SK-N-SH (cell line): ENCODE results near the gene SESN1. TPM values are rescaled to one million over a fixed set of nuclear protein-coding genes. Genes with fewer than 3 reads are reported as not detected.
A peak's percentile ranks its signal among the peaks of the same experiment; 100 is the strongest.

Experiments
- CTCF ChIA-PET: fragments of 300-600, 350-600 bp; formaldehyde crosslinking; extraction: SDS; loops from one replicate; lab custom pipeline; 2021; lab: Yijun Ruan, JAX
- POLR2A ChIA-PET: fragments of 350-600 bp; sonication (Branson Sonifier 250); formaldehyde crosslinking; extraction: SDS; loops from one replicate; lab custom pipeline; 2020; ENCODE audit warnings: antibody characterized with exemption, inconsistent platforms; lab: Yijun Ruan, JAX
- DNase-seq: peaks from one replicate; pipeline ENCODE4 v3.0.0; 2012
- H2AFZ ChIP-seq: fragments of 200-600 bp; sonication (generic); 2 replicates; pipeline ENCODE4 v1.8.1; 2016; ENCODE audit warnings: antibody characterized with exemption, mild to moderate bottlenecking, low read depth
- H3F3A ChIP-seq: fragments of 200-600 bp; sonication (generic); replicated peaks from 2 replicates; pipeline ENCODE3; 2016; ENCODE audit warnings: antibody characterized with exemption, mild to moderate bottlenecking; ENCODE audit not compliant: insufficient read depth
- H3K27ac ChIP-seq, 2 experiments: fragments of 200-500 bp in 1 of 2; fragments of 200-600 bp in 1 of 2; sonication (Bioruptor generic) in 1 of 2; sonication (generic), shearing (Covaris generic) in 1 of 2; 2 replicates each; pipeline versions ENCODE4 v1.5.1 to v1.6.1; 2014 to 2016; ENCODE audit warnings: low read depth in 2 of 2, inconsistent platforms in 1 of 2, low read length in 1 of 2, mild to moderate bottlenecking in 1 of 2, mixed read lengths in 1 of 2
- H3K27me3 ChIP-seq: fragments of 200-600 bp; sonication (generic), shearing (Covaris generic); 2 replicates; pipeline ENCODE4 v1.6.1; 2016; ENCODE audit warnings: mixed run types; ENCODE audit not compliant: insufficient read depth
- H3K36me3 ChIP-seq, 2 experiments: fragments of 200-500 bp in 1 of 2; fragments of 200-600 bp in 1 of 2; sonication (Bioruptor generic) in 1 of 2; sonication (generic) in 1 of 2; replicated peaks in 1 of 2; 2 replicates each; pipeline versions ENCODE3 to v1.5.1; 2014 to 2016; ENCODE audit warnings: low read length in 1 of 2, mild to moderate bottlenecking in 1 of 2; ENCODE audit not compliant: insufficient read depth in 2 of 2, control insufficient read depth in 1 of 2
- H3K4me1 ChIP-seq, 2 experiments: fragments of 200-500 bp in 1 of 2; fragments of 200-600 bp in 1 of 2; sonication (Bioruptor generic) in 1 of 2; sonication (generic), shearing (Covaris generic) in 1 of 2; 2 replicates each; pipeline versions ENCODE4 v1.5.1 to v1.6.1; 2014 to 2016; ENCODE audit warnings: low read depth in 1 of 2, low read length in 1 of 2, mixed run types in 1 of 2; ENCODE audit not compliant: insufficient read depth in 2 of 2, control insufficient read depth in 1 of 2
- H3K4me2 ChIP-seq: fragments of 200-600 bp; sonication (generic), shearing (Covaris generic); 2 replicates; pipeline ENCODE4 v1.6.1; 2017; ENCODE audit warnings: mixed run types
- H3K4me3 ChIP-seq, 2 experiments: fragments of 200-500 bp in 1 of 2; fragments of 200-600 bp in 1 of 2; sonication (Bioruptor generic) in 1 of 2; sonication (generic), shearing (Covaris generic) in 1 of 2; 2 replicates each; pipeline versions ENCODE4 v1.5.1 to v1.8.1; 2014 to 2016; ENCODE audit warnings: low read depth in 2 of 2, inconsistent platforms in 1 of 2, low read length in 1 of 2, mild to moderate bottlenecking in 1 of 2, mixed read lengths in 1 of 2, moderate library complexity in 1 of 2
- H3K79me2 ChIP-seq: fragments of 200-600 bp; sonication (generic); 2 replicates; pipeline ENCODE4 v1.8.1; 2017; ENCODE audit warnings: mild to moderate bottlenecking; ENCODE audit not compliant: insufficient read depth
- H3K9ac ChIP-seq: fragments of 200-600 bp; sonication (generic); 2 replicates; pipeline ENCODE4 v1.6.1; 2017; ENCODE audit warnings: mixed run types
- H3K9me2 ChIP-seq: fragments of 200-600 bp; sonication (generic); 2 replicates; pipeline ENCODE4 v1.6.1; 2017; ENCODE audit warnings: mixed run types
- H3K9me3 ChIP-seq: fragments of 200-600 bp; sonication (generic); 2 replicates; pipeline ENCODE4 v1.6.1; 2017; ENCODE audit warnings: mixed run types, mild to moderate bottlenecking, moderate library complexity
- H4K20me1 ChIP-seq: fragments of 200-600 bp; sonication (generic); 2 replicates; pipeline ENCODE4 v1.6.1; 2017; ENCODE audit warnings: mild to moderate bottlenecking, mixed run types; ENCODE audit not compliant: insufficient read depth
- EP300 ChIP-seq, 2 experiments: IDR thresholded peaks; 2 replicates each; pipeline versions ENCODE4 v1.4.0 to v1.6.1; 2012; ENCODE audit warnings: borderline replicate concordance in 1 of 2, low read depth in 1 of 2, low read length in 1 of 2
- FOSL2 ChIP-seq: IDR thresholded peaks from 2 replicates; pipeline ENCODE4 v1.4.0; 2012; ENCODE audit warnings: low read depth, mild to moderate bottlenecking, moderate library complexity, borderline replicate concordance
- GATA2 ChIP-seq: sonication (generic); formaldehyde crosslinking; IDR thresholded peaks from 2 replicates; pipeline ENCODE4 v1.5.0; 2020; ENCODE audit warnings: mild to moderate bottlenecking, missing genetic modification reagents
- JUND ChIP-seq: IDR thresholded peaks from 2 replicates; pipeline ENCODE4 v1.4.0; 2012
- NRF1 ChIP-seq: IDR thresholded peaks from 2 replicates; pipeline ENCODE4 v1.6.1; 2012; ENCODE audit warnings: low read depth, mild to moderate bottlenecking, low read length
- POLR2AphosphoS5 ChIP-seq: IDR thresholded peaks from 2 replicates; pipeline ENCODE4 v1.6.1; 2012; ENCODE audit warnings: low read depth, low read length
- RCOR1 ChIP-seq: fragments of 150-350 bp; IDR thresholded peaks from 2 replicates; pipeline ENCODE4 v1.6.1; 2017; ENCODE audit warnings: antibody characterized with exemption, low read length
- SIN3A ChIP-seq: IDR thresholded peaks from 2 replicates; pipeline ENCODE4 v1.6.1; 2012; ENCODE audit warnings: low read depth, mild to moderate bottlenecking, low read length, moderate library complexity, borderline replicate concordance
- SMC3 ChIP-seq: IDR thresholded peaks from 2 replicates; pipeline ENCODE4 v1.6.1; 2012; ENCODE audit warnings: low read depth, low read length, improper control_type of control experiment
- WGBS: methylation state at CpG from one replicate; pipeline ENCODE4 v1.1.6; 2017; ENCODE audit warnings: low lambda C conversion rate; 5-methylcytosine and 5-hydroxymethylcytosine counted together
- polyA plus RNA-seq, 3 experiments: library from polyadenylated mRNA; depleted of rRNA; stranded (reverse); fragments of >200 nt; gene quantifications; 2 replicates each; pipeline ENCODE4 v1.2.3, GENCODE V29; 2012
- TF ChIP-seq, protein P1 (sequence below): fragments of 200-600 bp; sonication (generic); IDR thresholded peaks from 2 replicates; pipeline ENCODE4 v1.6.1; 2017; ENCODE audit warnings: antibody characterized with exemption, mild to moderate bottlenecking, moderate library complexity
- TF ChIP-seq, protein P2 (sequence below): IDR thresholded peaks from 2 replicates; pipeline ENCODE4 v1.4.0; 2012; ENCODE audit warnings: low read depth, borderline replicate concordance

Gene SESN1
- polyA plus RNA-seq, 1 of the 3 experiments (the other 2 are of a cell fraction), result 13.1 TPM

DNA sequence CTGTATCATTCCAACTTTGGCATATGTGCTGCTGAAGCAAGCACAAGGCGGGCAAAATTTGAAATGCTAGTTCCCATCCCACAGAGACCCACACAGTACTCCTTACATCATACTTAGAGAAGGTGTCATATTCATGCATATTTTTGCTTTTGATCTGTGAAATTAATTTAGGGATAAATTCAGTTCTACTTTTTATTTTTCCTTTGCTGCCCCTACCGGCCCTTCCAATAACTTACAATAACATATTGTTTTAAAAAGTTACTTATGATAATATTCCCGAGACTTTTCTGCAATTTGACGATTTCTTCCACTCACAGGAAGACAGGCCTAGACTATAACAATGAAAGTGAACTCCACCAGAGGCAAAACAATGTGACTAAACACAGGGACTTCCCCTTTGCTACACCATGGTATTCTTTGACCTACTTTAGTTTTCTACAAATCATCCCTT, 35.0 kb downstream of the SESN1 start:
- H3K4me1 ChIP-seq, result no peaks in the 10 kb centered on the region; a peak in 2 of 4 replicates
- H3K4me3 ChIP-seq, result no peak overlapping the region
- WGBS, result 86% methylated on average over 4 of the region's 4 CpGs
- no peak overlapping the region for H3K9ac ChIP-seq
- H2AFZ ChIP-seq, result no peak overlapping the region
- H4K20me1 ChIP-seq, result no peaks in the 10 kb centered on the region
- H3F3A ChIP-seq, result no peaks in the 10 kb centered on the region
- TF ChIP-seq, protein P1, sequence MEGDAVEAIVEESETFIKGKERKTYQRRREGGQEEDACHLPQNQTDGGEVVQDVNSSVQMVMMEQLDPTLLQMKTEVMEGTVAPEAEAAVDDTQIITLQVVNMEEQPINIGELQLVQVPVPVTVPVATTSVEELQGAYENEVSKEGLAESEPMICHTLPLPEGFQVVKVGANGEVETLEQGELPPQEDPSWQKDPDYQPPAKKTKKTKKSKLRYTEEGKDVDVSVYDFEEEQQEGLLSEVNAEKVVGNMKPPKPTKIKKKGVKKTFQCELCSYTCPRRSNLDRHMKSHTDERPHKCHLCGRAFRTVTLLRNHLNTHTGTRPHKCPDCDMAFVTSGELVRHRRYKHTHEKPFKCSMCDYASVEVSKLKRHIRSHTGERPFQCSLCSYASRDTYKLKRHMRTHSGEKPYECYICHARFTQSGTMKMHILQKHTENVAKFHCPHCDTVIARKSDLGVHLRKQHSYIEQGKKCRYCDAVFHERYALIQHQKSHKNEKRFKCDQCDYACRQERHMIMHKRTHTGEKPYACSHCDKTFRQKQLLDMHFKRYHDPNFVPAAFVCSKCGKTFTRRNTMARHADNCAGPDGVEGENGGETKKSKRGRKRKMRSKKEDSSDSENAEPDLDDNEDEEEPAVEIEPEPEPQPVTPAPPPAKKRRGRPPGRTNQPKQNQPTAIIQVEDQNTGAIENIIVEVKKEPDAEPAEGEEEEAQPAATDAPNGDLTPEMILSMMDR, result peak; percentile 22
- no peak for TF ChIP-seq SIN3A
- TF ChIP-seq EP300 (IDR thresholded peaks at IDR 0.05; ENCODE audit: borderline replicate concordance in 1 of 2, low read depth in 1 of 2, low read length in 1 of 2), result no peak
- no peaks in the 10 kb centered on the region for H3K27me3 ChIP-seq
- no peak overlapping the region for H3K4me2 ChIP-seq
- H3K9me3 ChIP-seq, result no peaks in the 10 kb centered on the region
- no peaks in the 10 kb centered on the region for H3K79me2 ChIP-seq
- no peaks in the 10 kb centered on the region for H3K9me2 ChIP-seq
- CTCF ChIA-PET, result interaction anchor here (1.1 to 1.5 kb wide), 3 partner anchors 22 to 518 kb away, joined by 3 to 5 read pairs (median 3); no protein-coding TSS in a partner anchor
- H3K27ac ChIP-seq, result no peak overlapping the region
- H3K36me3 ChIP-seq, result no peaks in the 10 kb centered on the region
- POLR2A ChIA-PET, result no interaction called here
- DNase-seq, result no peak

- CTCF ChIA-PET, result interaction anchor here (1.1 to 1.5 kb wide), 3 partner anchors 22 to 517 kb away, joined by 3 to 5 read pairs (median 3); no protein-coding TSS in a partner anchor
- no peaks in the 10 kb centered on the region for H3F3A ChIP-seq
- WGBS, result 86% methylated on average over 3 of the region's 3 CpGs
- no peaks in the 10 kb centered on the region for H3K9me3 ChIP-seq
- H3K9ac ChIP-seq, result no peak overlapping the region
- no peak overlapping the region for H3K4me3 ChIP-seq
- no peaks in the 10 kb centered on the region; a peak in 2 of 4 replicates for H3K4me1 ChIP-seq
- TF ChIP-seq, protein P1, result no peak
- TF ChIP-seq SMC3, result no peak
- H3K27me3 ChIP-seq, result no peaks in the 10 kb centered on the region
- no peak overlapping the region for H2AFZ ChIP-seq
- POLR2A ChIA-PET, result no interaction called here
- DNase-seq, result no peak
- H3K4me2 ChIP-seq, result no peak overlapping the region
- no peaks in the 10 kb centered on the region for H3K9me2 ChIP-seq
- H4K20me1 ChIP-seq, result no peaks in the 10 kb centered on the region
- H3K36me3 ChIP-seq, result no peaks in the 10 kb centered on the region
- H3K27ac ChIP-seq, result no peak overlapping the region
- no peaks in the 10 kb centered on the region for H3K79me2 ChIP-seq
These were observed 35.5 kb downstream of the SESN1 start for GRCh38 chr6:109059153-109059552.

- Histone ChIP-seq H3K9ac (no peak overlapping the region), H3K36me3 (no peaks in the 10 kb centered on the region), H3K27ac (no peak overlapping the region), H3K4me2 (no peak overlapping the region), H2AFZ (no peak overlapping the region), H3K9me2 (no peaks in the 10 kb centered on the region), H3K4me1 (no peaks in the 10 kb centered on the region; a peak in 2 of 4 replicates), H3F3A (no peaks in the 10 kb centered on the region), H3K27me3 (no peaks in the 10 kb centered on the region), H3K79me2 (no peaks in the 10 kb centered on the region), H3K9me3 (no peaks in the 10 kb centered on the region), H3K4me3 (no peak overlapping the region), H4K20me1 (no peaks in the 10 kb centered on the region)
- ChIA-PET CTCF (interaction anchor here (1.1 to 1.5 kb wide), 2 partner anchors 22 to 517 kb away, joined by 3 read pairs; no protein-coding TSS in a partner anchor), POLR2A (no interaction called here)
- 79% methylated on average over 2 of the region's 2 CpGs for WGBS
- no peak for DNase-seq
- TF ChIP-seq POLR2AphosphoS5 (no peak), GATA2 (CRISPR knock-in tag) (no peak), NRF1 (no peak), FOSL2 (no peak), JUND (no peak), RCOR1 (no peak)
- TF ChIP-seq, protein P2, sequence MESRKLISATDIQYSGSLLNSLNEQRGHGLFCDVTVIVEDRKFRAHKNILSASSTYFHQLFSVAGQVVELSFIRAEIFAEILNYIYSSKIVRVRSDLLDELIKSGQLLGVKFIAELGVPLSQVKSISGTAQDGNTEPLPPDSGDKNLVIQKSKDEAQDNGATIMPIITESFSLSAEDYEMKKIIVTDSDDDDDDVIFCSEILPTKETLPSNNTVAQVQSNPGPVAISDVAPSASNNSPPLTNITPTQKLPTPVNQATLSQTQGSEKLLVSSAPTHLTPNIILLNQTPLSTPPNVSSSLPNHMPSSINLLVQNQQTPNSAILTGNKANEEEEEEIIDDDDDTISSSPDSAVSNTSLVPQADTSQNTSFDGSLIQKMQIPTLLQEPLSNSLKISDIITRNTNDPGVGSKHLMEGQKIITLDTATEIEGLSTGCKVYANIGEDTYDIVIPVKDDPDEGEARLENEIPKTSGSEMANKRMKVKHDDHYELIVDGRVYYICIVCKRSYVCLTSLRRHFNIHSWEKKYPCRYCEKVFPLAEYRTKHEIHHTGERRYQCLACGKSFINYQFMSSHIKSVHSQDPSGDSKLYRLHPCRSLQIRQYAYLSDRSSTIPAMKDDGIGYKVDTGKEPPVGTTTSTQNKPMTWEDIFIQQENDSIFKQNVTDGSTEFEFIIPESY, result no peak
These were observed 36.0 kb downstream of the SESN1 start for GRCh38 chr6:109058620-109059019.
